Measurements from ENCODE around the gene DOHH. TPM values are rescaled to one million over a fixed set of nuclear protein-coding genes. Genes with fewer than 3 reads are reported as not detected.

Gene DOHH
- total RNA-seq, 4 donors from 2014 or later, result 19.5 to 37.5 (median 25.8) TPM

- Histone ChIP-seq H3K27me3 (no peaks in the 10 kb centered on the region), H3K36me3 (peaks cover 0 to 57% (median 49%) of the 10 kb centered on the region in 4 donors), H3K4me3 (no peak overlapping the region), H3K4me1 (peaks cover 0 to 27% (median 13%) of the 10 kb centered on the region in 4 donors), H3K27ac (replicated peaks in 1 of 4) (no peak overlapping the region), H3K9me3 (no peaks in the 10 kb centered on the region)
- intact Hi-C loops (cut with DNase I), result no loop called here
- DNase-seq (ENCODE audit: extremely low spot score), result no peak
- WGBS, result no CpG with 5 or more reads among the region's 9 CpGs
- no peak for TF ChIP-seq POLR2A (IDR thresholded peaks at IDR 0.05; ENCODE audit: low read depth)
- no peak for TF ChIP-seq POLR2AphosphoS5 (IDR thresholded peaks at IDR 0.05)
- TF ChIP-seq CTCF (IDR thresholded peaks at IDR 0.05), result no peak
- TF ChIP-seq EP300 (IDR thresholded peaks at IDR 0.05), result no peak
Observed at GRCh38 chr19:3544058-3544376, 43.5 kb upstream of the DOHH start.

DNA sequence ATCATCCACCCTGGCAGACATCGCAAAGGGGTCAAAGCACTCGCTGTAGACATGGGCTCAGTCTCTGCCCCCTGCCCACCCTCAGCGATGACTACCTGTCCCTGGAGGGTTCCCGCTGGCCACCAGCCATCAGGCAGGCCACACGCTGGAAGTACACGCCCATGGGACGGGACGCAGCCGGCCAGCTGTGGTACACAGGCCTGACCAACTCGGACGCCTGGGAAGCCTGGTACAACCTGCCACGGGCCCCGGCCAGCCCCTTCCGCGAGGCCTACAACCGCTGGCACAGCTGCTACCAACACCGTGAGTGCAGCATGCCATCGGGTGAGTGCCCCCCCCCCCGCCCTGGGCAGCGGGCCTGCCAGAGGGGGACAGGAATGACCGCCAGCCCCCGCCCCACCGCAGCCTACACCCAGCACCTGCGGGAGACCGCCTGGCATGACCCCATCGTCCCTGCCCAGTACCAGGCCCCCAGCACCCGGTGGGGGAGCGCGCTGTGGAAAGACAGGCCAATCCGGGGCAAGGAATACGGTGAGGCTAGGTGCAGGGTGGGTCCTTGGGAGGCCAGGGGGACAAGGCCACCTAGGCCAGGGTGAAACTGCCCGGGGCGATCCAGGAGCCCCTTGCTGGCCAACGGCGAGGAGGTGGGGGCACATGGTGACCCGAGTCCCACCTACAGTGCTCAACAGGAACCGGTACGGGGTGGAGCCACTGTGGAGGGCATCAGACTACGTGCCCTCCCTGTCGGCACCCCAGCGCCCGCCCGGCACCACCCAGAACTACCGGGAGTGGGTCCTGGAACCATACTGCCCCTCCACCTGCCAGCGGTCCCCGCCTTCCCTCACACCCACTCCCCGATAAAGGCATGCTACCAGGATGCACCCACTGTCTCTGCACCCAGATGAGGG, 42.9 kb upstream of the DOHH start:
- WGBS, result 88% methylated on average over 15 of the region's 47 CpGs
- TF ChIP-seq EP300 (IDR thresholded peaks at IDR 0.05) (no peak), CTCF (IDR thresholded peaks at IDR 0.05) (no peak), POLR2A (IDR thresholded peaks at IDR 0.05; ENCODE audit: low read depth) (no peak), POLR2AphosphoS5 (IDR thresholded peaks at IDR 0.05) (no peak)
- Histone ChIP-seq H3K4me3 (no peak overlapping the region), H3K4me1 (peaks cover 0 to 27% (median 17%) of the 10 kb centered on the region in 4 donors), H3K27ac (replicated peaks in 1 of 4) (peak overlapping the region in 1 of 4 donors; percentile 30), H3K27me3 (no peaks in the 10 kb centered on the region), H3K36me3 (peaks cover 0 to 57% (median 46%) of the 10 kb centered on the region in 4 donors), H3K9me3 (no peaks in the 10 kb centered on the region)
- intact Hi-C loops (cut with DNase I), result no loop called here
- no peak for DNase-seq (ENCODE audit: extremely low spot score)

DNA sequence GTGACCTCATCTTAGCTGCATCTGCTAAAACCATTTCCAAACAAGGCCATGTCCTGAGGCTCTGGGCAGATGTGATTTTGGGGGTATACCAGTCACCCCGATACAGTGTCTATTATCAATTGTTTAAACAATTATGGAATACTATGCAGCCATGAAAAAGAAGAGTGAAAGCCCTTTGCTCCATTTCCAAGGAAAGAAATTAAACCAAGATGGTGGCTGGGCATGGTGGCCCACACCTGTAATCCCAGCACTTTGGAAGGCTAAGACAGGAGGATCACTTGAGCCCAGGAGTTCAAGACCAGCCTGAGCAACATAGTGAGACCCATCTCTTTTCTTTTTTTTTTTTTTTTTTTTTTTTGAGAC, 39.3 kb upstream of the DOHH start:
- intact Hi-C loops (cut with DNase I), result no loop called here
- no peak for TF ChIP-seq POLR2A (IDR thresholded peaks at IDR 0.05; ENCODE audit: low read depth)
- no peak for TF ChIP-seq POLR2AphosphoS5 (IDR thresholded peaks at IDR 0.05)
- no peak for TF ChIP-seq EP300 (IDR thresholded peaks at IDR 0.05)
- TF ChIP-seq CTCF (IDR thresholded peaks at IDR 0.05), result no peak
- H3K9me3 ChIP-seq, result no peaks in the 10 kb centered on the region
- no peak for DNase-seq (ENCODE audit: extremely low spot score)
- no peak overlapping the region for H3K27ac ChIP-seq (replicated peaks in 1 of 4)
- H3K4me3 ChIP-seq, result no peak overlapping the region
- H3K36me3 ChIP-seq, result peaks cover 10 to 54% (median 43%) of the 10 kb centered on the region in 4 donors
- WGBS, result 100% methylated on average over 1 of the region's 1 CpG
- peaks cover 0 to 38% (median 34%) of the 10 kb centered on the region in 4 donors for H3K4me1 ChIP-seq
- no peaks in the 10 kb centered on the region for H3K27me3 ChIP-seq

- intact Hi-C loops (cut with DNase I), result no loop called here
- Histone ChIP-seq H3K36me3 (peaks cover 13 to 54% (median 43%) of the 10 kb centered on the region in 4 donors), H3K4me3 (no peak within 1 kb of the TSS), H3K4me1 (peaks cover 0 to 35% (median 34%) of the 10 kb centered on the region in 4 donors), H3K9me3 (no peaks in the 10 kb centered on the region), H3K27ac (replicated peaks in 1 of 4) (peak within 1 kb of the TSS in 1 of 4 donors; percentile 33), H3K27me3 (no peaks in the 10 kb centered on the region)
- no peak for DNase-seq (ENCODE audit: extremely low spot score)
- TF ChIP-seq POLR2A (IDR thresholded peaks at IDR 0.05; ENCODE audit: low read depth), result no peak
- TF ChIP-seq POLR2AphosphoS5 (IDR thresholded peaks at IDR 0.05), result no peak
- TF ChIP-seq CTCF (IDR thresholded peaks at IDR 0.05), result no peak
- TF ChIP-seq EP300 (IDR thresholded peaks at IDR 0.05), result no peak
- 58% methylated on average over 24 of the region's 28 CpGs for WGBS
Observed at GRCh38 chr19:3538965-3539755, 38.7 kb upstream of the DOHH start, which contains the start of gene TEKTIP1. Gene TEKTIP1, plus strand, starts transcription at chr19:3539174. Its CDS starts 4 bp downstream, at chr19:3539178.

Measured in esophagus muscularis mucosa (tissue), 4 donors.